Retinal pigment epithelial cell (primary cell): ENCODE results near the gene RNF183.

Experiments used
- DNase-seq: peaks from one replicate; pipeline ENCODE4 v3.0.0-alpha.2; 2010; ENCODE audit warnings: low read depth
- H3K4me3 ChIP-seq: 2 replicates; pipeline ENCODE4 v1.5.1; 2011; ENCODE audit warnings: mild to moderate bottlenecking, low read length, control low read depth, moderate library complexity
- TF ChIP-seq, protein P1 (sequence below): conservative IDR thresholded peaks from 2 replicates; pipeline ENCODE4 v1.5.1; 2011; ENCODE audit warnings: low read depth, low read length, control low read depth, inconsistent platforms

Gene RNF183

DNA sequence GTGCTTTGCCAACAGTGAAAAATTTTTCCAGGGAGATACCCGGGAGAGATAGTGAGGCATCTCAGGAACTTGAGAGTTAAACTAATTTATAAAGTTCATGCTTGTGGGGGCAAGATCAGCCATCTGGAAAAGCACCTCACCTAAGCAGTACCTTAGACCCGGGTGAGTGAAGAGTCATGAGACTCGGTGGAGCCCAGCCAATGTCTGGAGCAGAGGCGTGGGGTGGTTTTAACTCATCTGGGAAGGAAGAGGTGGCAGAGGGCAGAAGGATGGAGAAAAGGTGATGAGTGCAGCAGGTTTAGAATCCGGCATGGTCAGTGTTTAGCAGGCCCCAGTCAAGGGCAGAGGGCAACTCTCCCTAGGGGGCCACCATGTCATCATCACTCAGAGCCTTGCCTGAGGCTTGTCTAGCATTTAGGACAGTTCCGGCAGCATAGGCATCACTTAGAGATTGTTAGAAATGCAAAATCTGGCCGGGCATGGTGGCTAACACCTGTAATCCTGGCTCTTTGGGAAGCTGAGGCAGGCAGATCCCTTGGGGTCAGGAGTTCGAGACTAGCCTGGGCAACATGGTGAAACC is 4.3 kb upstream of the RNF183 start:
- no peak overlapping the region for H3K4me3 ChIP-seq
- DNase-seq: no peak
- TF ChIP-seq, protein P1, sequence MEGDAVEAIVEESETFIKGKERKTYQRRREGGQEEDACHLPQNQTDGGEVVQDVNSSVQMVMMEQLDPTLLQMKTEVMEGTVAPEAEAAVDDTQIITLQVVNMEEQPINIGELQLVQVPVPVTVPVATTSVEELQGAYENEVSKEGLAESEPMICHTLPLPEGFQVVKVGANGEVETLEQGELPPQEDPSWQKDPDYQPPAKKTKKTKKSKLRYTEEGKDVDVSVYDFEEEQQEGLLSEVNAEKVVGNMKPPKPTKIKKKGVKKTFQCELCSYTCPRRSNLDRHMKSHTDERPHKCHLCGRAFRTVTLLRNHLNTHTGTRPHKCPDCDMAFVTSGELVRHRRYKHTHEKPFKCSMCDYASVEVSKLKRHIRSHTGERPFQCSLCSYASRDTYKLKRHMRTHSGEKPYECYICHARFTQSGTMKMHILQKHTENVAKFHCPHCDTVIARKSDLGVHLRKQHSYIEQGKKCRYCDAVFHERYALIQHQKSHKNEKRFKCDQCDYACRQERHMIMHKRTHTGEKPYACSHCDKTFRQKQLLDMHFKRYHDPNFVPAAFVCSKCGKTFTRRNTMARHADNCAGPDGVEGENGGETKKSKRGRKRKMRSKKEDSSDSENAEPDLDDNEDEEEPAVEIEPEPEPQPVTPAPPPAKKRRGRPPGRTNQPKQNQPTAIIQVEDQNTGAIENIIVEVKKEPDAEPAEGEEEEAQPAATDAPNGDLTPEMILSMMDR: no peak

GRCh38 chr9:113306566-113306965 is 3.4 kb upstream of the RNF183 start:
- H3K4me3 ChIP-seq: no peak overlapping the region
- TF ChIP-seq, protein P1: no peak
- DNase-seq: no peak

GRCh38 chr9:113301548-113301947 is 1.6 kb downstream of the RNF183 start:
- TF ChIP-seq, protein P1: no peak
- DNase-seq: no peak
- no peak overlapping the region for H3K4me3 ChIP-seq

DNA sequence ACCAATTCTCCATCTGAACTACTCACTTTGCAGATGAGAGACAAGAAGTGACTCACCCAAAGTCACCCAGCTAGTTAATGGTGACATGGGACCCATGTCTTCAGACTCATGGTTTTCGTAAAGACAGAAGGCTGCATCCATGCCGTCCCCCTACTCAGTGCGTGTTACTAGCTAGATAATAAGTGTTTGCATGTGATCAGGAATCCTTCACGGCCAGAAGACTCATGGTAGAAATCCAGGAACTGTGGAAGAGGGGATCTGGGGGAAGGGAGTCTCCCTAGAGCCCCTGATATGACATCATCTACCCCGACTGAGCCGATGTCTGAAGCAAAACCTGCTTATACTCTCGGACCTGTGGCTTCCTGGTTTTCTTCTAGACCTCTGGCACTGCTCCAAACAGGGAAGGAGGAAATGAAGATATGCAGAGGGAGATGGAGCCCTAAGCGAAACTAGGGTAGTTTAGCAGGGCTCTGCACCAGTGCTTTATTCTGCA is 3.3 kb downstream of the RNF183 start:
- TF ChIP-seq, protein P1: no peak
- no peak for DNase-seq
- no peak overlapping the region for H3K4me3 ChIP-seq

DNA sequence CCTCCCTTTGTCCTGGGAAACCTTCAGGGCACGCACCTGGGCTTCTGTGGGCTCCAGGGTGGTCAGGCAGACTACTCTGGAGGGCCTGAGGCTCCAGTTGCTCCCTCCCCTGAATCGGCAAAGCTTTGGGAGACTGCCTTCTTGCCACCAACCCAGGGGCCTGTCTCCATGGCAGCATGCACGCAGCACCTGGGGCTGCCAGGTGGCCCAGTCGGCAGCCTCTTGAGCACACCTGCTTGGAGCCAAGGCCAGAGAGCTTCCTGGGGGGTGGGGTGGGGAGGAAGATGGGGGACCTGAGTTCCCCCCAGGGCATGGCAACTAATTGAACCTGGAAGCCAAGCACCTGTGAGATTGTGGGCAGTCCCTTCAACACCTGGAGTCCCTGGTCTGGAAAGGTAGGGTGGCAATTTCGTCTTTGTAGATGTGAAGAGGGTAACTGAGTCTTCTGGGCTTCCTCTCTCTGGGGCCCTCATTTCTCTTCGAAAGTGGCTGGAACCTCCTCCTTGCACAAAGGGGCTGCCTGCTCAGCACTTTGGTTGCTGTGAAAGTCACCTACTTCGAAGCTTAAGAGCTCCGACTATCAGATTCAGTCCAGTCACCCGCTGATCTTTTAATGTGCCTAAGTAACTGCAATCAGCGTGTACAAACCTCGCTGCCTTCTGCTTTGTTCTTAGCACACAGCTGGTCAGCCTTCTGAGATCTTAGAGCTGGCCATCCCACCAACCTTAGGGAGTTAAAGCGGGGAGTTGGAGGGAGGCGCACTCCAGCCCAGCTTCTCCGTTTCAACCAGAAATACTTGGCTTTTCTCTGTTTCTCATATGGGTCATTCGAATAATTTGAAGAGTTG is 4.0 kb downstream of the RNF183 start:
- no peak for DNase-seq
- TF ChIP-seq, protein P1: no peak
- no peak overlapping the region for H3K4me3 ChIP-seq

DNA sequence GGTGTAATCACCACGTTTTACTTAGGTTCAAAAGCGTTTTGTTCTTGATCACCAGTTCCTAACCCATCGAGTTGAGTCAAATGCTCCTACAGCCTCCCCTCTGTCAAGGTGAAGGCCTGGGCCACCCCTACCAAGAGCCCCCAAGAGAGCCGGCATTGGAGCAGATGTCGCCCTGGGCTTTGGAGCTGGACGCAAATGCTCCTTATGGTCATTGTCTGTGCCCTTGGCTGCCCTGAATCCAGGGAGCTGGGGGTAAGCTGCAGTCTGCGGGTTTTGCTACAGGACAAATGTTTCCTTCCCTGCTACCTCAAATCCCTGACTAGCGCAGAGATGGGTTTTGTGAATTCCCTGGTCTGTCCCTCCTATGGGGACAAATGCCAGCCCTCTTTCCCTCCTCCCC is 4.9 kb downstream of the RNF183 start:
- no peak for DNase-seq
- TF ChIP-seq, protein P1: no peak
- no peak overlapping the region for H3K4me3 ChIP-seq
